NOMO-1 treated with dmso at 0.1 percent for 144 hours (cell line): ENCODE results near the gene MAGEA12.
"Not testable (repeated sequence)": the region's sequence is repeated elsewhere in the genome, so short reads cannot be mapped to it uniquely, and the experiment has no call there.

Experiments used
- DNase-seq: peaks from one replicate; lab custom pipeline; 2025; ENCODE audit not compliant: unreplicated experiment; lab: John Stamatoyannopoulos, UW

Gene MAGEA12, protein sequence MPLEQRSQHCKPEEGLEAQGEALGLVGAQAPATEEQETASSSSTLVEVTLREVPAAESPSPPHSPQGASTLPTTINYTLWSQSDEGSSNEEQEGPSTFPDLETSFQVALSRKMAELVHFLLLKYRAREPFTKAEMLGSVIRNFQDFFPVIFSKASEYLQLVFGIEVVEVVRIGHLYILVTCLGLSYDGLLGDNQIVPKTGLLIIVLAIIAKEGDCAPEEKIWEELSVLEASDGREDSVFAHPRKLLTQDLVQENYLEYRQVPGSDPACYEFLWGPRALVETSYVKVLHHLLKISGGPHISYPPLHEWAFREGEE

DNA sequence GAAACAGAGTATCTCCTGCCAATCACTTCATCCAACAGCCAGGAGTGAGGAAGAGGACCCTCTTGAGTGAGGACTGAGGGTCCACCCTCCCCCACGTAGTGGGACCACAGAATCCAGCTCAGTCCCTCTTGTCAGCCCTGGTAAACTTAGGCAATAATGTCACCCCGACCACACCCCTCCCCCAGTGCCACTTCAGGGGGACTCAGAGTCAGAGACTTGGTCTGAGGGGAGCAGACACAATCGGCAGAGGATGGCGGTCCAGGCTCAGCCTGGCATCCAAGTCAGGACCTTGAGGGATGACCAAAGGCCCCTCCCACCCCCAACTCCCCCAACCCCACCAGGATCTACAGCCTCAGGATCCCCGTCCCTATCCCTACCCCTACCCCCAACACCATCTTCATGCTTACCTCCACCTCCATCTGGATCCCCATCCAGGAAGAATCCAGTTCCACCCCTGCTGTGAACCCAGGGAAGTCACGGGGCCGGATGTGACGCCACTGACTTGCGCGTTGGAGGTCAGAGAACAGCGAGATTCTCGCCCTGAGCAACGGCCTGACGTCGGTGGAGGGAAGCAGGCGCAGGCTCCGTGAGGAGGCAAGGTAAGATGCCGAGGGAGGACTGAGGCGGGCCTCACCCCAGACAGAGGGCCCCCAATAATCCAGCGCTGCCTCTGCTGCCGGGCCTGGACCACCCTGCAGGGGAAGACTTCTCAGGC, at the start of gene MAGEA12, which contains the start of gene CSAG1:
Gene MAGEA12, plus strand, starts transcription at position 497 of the 715 bp plus-strand sequence. CDS start 2,405 bp downstream, outside the sequence.
Gene CSAG1, minus strand, starts transcription at position 461 of the 715 bp plus-strand sequence. CDS start 1,261 bp downstream, outside the sequence.
- DNase-seq, result no peak

DNA sequence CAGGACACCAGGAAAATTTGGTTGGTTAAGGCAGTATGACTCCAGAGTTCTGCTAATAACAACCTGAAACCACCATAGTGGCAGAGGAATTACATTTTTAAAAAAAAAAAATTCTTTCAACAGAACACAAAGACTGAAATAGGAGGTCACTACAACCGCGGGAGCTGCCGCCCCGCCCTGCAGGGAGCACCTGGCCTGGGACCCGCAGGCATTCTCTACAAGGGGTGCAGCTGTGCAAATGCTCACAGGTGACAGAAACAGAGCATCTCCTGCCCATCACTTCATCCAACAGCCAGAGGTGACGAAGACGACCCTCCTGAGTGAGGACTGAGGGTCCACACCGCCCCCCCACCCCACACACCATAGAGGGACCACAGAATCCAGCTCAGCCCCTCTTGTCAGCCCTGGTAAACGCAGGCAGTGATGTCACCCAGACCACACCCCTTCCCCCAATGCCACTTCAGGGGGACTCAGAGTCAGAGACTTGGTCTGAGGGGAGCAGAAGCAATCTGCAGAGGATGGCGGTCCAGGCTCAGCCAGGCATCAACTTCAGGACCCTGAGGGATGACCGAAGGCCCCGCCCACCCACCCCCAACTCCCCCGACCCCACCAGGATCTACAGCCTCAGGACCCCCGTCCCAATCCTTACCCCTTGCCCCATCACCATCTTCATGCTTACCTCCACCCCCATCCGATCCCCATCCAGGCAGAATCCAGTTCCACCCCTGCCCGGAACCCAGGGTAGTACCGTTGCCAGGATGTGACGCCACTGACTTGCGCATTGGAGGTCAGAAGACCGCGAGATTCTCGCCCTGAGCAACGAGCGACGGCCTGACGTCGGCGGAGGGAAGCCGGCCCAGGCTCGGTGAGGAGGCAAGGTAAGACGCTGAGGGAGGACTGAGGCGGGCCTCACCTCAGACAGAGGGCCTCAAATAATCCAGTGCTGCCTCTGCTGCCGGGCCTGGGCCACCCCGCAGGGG, 35.3 kb upstream of the MAGEA12 start, which contains the start of gene MAGEA3:
Gene MAGEA3, plus strand, starts transcription at position 843 of the 980 bp plus-strand sequence. CDS start 2,039 bp downstream, outside the sequence.
- DNase-seq, result not testable (repeated sequence)

DNA sequence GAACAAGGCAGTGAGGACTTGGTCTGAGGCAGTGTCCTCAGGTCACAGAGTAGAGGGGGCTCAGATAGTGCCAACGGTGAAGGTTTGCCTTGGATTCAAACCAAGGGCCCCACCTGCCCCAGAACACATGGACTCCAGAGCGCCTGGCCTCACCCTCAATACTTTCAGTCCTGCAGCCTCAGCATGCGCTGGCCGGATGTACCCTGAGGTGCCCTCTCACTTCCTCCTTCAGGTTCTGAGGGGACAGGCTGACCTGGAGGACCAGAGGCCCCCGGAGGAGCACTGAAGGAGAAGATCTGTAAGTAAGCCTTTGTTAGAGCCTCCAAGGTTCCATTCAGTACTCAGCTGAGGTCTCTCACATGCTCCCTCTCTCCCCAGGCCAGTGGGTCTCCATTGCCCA, 33.2 kb upstream of the MAGEA12 start:
- not testable (repeated sequence) for DNase-seq

DNA sequence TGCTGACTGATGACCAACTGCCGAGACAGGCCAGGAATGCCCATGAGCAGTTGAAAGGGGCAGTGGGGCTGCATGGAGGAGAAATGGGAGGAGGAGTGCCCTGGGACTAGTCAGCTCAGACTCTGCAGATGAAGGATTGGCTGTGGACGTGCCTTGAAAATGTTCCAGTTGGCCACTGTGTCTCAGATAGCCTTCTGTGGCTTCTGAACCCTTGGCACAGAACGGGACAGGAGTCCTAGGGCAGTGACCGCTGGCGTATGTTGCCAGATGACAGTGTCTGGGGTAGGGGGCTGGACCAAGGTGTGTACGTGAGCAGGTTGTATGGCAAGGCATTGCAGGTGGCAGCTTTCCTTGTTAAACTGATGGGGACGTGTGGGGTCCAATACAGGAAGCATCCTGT, 27.1 kb upstream of the MAGEA12 start:
- DNase-seq, result not testable (repeated sequence)

DNA sequence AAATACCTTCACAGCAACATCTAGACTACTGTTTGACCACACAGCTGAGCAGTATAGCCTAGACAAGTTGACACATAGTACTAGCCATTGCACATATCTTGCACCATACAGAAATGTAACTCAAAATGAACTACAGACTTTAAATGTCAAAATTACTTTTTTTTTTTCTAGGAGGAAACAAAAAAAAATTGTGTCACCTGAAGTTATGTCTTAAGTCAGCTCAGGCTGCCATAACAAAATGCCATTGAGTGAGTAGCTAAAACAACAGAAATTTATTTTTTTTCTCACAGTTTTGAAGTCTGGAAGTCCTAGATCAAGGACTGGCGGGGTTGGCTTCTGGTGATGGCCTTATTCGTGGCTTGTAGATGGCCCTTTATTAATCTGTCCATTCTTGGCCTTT, 24.4 kb upstream of the MAGEA12 start, which contains the start of gene CSAG2:
Gene CSAG2, minus strand, starts transcription at position 101 of the 400 bp plus-strand sequence. CDS start 161 bp downstream, outside the sequence.
- DNase-seq, result not testable (repeated sequence)

DNA sequence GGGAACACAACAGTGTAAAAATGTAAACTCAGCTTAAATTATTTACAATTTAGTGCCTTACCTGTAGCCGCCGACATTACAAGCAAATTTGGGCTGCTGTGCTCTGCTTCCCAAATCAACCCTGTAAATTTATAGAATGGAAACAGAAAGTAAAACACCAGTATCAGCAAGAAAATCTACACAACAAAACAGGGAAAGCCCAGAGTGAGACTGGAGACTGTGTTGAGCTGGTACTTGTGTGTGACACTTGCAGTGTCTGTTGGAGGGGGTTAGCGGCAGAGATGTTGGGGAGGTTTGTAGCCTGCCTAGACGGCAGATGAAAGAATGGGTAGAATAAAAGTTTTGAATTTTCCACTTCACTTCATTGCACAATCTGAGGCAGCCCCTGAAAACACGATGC, 20.4 kb upstream of the MAGEA12 start:
- not testable (repeated sequence) for DNase-seq

DNA sequence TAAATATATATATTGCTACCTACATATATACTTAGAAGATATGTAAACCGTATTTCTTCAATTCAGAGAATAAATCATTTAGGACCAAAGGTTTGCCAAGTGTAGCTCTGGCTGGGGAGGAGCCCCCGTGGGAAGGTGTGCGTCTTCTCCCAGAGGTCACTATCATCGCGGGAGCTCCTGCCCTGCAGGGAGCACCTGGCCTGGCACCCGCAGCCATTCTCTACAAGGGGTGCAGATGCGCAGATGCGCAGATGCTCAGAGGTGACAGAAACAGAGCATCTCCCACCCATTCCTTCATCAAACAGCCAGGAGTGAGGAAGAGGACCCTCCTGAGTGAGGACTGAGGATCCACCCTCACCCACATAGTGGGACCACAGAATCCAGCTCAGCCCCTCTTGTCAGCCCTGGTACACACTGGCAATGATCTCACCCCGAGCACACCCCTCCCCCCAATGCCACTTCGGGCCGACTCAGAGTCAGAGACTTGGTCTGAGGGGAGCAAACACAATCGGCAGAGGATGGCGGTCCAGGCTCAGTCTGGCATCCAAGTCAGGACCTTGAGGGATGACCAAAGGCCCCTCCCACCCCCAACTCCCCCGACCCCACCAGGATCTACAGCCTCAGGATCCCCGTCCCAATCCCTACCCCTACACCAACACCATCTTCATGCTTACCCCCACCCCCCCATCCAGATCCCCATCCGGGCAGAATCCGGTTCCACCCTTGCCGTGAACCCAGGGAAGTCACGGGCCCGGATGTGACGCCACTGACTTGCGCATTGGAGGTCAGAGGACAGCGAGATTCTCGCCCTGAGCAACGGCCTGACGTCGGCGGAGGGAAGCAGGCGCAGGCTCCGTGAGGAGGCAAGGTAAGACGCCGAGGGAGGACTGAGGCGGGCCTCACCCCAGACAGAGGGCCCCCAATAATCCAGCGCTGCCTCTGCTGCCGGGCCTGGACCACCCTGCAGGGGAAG, 19.5 kb upstream of the MAGEA12 start, which contains the start of gene MAGEA2B:
Gene MAGEA2B, plus strand, starts transcription at position 814 of the 973 bp plus-strand sequence. CDS start 2,479 bp downstream, outside the sequence.
- DNase-seq, result not testable (repeated sequence)

DNA sequence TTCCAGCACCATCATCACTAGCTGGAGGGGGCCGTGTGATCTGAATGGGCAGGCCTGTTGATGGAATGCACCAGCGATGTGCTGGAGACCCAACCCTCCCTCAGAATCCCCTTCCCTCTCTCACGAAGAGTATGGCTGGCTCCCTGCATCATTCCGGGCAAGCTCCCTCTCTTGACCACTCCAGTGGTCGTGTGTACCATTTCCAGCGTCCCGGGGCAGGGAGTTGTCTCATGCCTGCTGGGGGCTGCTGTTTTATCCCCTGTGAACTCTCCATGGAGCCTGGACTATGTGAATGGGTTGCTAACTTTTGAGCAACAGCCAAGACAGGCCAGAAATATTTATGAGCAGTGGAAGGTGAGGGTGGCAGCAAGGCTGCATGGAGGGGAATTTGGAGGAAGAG, 8.1 kb upstream of the MAGEA12 start:
- no peak for DNase-seq

DNA sequence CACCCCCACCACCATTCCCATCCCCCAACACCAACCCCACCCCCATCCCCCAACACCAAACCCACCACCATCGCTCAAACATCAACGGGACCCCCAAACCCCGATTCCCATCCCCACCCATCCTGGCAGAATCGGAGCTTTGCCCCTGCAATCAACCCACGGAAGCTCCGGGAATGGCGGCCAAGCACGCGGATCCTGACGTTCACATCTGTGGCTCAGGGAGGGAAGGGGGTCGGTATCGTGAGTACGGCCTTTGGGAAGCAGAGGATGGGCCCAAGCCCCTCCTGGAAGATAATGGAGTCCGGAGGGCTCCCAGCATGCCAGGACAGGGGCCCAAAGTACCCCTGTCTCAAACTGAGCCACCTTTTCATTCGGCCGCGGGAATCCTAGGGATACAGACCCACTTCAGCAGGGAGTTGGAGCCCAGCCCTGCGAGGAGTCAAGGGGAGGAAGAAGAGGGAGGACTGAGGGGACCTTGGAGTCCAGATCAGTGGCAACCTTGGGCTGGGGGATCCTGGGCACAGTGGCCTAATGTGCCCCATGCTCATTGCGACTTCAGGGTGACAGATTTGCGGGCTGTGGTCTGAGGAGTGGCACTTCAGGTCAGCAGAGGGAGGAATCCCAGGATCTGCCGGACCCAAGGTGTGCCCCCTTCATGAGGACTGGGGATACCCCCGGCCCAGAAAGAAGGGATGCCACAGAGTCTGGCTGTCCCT, 744 bp downstream of the MAGEA12 start:
- not testable (repeated sequence) for DNase-seq

DNA sequence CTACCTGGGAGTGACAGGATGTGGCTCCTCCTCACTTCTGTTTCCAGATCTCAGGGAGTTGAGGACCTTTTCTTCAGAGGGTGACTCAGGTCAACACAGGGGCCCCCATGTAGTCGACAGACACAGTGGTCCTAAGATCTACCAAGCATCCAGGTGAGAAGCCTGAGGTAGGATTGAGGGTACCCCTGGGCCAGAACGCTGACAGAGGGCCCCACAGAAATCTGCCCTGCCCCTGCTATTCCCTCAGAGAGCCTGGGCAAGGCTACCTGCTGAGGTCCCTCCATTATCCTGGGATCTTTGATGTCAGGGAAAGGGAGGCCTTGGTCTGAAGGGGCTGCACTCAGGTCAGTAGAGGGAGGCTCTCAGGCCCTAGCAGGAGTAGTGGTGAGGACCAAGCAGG, 1.5 kb downstream of the MAGEA12 start:
- DNase-seq, result no peak

DNA sequence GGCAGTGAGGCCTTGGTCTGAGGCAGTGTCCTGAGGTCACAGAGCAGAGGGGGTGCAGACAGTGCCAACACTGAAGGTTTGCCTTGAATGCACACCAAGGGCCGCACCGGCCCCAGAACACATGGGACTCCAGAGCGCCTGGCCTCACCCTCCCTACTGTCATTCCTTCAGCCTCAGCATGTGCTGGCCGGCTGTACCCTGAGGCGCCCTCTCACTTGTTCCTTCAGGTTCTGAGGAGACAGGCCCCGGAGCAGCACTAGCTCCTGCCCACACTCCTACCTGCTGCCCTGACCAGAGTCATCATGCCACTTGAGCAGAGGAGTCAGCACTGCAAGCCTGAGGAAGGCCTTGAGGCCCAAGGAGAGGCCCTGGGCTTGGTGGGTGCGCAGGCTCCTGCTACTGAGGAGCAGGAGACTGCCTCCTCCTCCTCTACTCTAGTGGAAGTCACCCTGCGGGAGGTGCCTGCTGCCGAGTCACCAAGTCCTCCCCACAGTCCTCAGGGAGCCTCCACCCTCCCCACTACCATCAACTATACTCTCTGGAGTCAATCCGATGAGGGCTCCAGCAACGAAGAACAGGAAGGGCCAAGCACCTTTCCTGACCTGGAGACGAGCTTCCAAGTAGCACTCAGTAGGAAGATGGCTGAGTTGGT, 2.4 kb downstream of the MAGEA12 start:
- no peak for DNase-seq

DNA sequence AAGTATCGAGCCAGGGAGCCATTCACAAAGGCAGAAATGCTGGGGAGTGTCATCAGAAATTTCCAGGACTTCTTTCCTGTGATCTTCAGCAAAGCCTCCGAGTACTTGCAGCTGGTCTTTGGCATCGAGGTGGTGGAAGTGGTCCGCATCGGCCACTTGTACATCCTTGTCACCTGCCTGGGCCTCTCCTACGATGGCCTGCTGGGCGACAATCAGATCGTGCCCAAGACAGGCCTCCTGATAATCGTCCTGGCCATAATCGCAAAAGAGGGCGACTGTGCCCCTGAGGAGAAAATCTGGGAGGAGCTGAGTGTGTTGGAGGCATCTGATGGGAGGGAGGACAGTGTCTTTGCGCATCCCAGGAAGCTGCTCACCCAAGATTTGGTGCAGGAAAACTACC, 3.0 kb downstream of the MAGEA12 start:
- DNase-seq, result not testable (repeated sequence)

DNA sequence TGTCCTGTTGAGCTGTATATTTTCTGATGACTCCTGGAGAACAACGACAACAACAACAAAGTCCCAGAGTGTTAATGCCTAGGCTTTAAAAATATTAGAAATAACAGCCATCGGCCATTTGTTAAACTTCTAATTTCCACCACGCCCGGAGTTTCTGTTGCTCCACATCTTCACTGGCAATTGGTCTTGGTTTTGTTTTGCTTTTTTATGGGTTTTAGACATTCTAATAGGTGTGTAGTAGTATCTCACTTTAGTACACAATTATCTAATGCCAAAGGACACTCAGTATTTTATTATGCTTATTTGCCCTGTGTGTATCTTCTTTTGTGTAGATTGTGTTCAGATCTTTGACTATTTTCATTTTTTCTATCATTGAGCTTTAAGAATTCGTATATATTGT, 5.0 kb downstream of the MAGEA12 start:
- no peak for DNase-seq

DNA sequence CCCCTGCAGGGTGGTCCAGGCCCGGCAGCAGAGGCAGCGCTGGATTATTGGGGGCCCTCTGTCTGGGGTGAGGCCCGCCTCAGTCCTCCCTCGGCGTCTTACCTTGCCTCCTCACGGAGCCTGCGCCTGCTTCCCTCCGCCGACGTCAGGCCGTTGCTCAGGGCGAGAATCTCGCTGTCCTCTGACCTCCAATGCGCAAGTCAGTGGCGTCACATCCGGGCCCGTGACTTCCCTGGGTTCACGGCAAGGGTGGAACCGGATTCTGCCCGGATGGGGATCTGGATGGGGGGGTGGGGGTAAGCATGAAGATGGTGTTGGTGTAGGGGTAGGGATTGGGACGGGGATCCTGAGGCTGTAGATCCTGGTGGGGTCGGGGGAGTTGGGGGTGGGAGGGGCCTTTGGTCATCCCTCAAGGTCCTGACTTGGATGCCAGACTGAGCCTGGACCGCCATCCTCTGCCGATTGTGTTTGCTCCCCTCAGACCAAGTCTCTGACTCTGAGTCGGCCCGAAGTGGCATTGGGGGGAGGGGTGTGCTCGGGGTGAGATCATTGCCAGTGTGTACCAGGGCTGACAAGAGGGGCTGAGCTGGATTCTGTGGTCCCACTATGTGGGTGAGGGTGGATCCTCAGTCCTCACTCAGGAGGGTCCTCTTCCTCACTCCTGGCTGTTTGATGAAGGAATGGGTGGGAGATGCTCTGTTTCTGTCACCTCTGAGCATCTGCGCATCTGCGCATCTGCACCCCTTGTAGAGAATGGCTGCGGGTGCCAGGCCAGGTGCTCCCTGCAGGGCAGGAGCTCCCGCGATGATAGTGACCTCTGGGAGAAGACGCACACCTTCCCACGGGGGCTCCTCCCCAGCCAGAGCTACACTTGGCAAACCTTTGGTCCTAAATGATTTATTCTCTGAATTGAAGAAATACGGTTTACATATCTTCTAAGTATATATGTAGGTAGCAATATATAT, 20.4 kb downstream of the MAGEA12 start, which contains the start of gene MAGEA2:
Gene MAGEA2, minus strand, starts transcription at position 157 of the 965 bp plus-strand sequence. CDS start 2,479 bp downstream, outside the sequence.
- not testable (repeated sequence) for DNase-seq

DNA sequence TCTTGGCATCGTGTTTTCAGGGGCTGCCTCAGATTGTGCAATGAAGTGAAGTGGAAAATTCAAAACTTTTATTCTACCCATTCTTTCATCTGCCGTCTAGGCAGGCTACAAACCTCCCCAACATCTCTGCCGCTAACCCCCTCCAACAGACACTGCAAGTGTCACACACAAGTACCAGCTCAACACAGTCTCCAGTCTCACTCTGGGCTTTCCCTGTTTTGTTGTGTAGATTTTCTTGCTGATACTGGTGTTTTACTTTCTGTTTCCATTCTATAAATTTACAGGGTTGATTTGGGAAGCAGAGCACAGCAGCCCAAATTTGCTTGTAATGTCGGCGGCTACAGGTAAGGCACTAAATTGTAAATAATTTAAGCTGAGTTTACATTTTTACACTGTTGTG, 21.3 kb downstream of the MAGEA12 start:
- DNase-seq, result not testable (repeated sequence)

DNA sequence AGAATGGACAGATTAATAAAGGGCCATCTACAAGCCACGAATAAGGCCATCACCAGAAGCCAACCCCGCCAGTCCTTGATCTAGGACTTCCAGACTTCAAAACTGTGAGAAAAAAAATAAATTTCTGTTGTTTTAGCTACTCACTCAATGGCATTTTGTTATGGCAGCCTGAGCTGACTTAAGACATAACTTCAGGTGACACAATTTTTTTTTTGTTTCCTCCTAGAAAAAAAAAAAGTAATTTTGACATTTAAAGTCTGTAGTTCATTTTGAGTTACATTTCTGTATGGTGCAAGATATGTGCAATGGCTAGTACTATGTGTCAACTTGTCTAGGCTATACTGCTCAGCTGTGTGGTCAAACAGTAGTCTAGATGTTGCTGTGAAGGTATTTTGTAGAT, 25.4 kb downstream of the MAGEA12 start, which contains the start of gene CSAG3:
Gene CSAG3, plus strand, starts transcription at position 301 of the 400 bp plus-strand sequence.
- DNase-seq, result not testable (repeated sequence)

DNA sequence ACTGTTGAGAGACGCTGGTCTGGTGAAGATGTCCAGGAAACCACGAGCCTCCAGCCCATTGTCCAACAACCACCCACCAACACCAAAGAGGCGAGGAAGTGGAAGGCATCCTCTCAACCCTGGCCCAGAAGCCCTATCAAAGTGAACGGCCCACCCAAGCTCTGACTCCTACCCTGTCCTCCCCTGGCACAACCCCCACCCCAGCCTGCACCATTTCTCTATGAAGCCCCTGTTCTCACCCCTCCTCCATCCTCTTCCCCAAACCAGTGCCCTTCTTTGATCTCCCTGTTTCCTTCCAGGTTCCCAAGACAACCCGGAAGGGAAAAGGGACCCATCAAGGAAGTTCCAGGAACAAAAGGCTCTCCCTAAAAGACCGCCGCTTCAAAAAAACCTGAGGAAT, 26.0 kb downstream of the MAGEA12 start:
- not testable (repeated sequence) for DNase-seq
